ENCODE measurements around the gene TEN1.

Gene TEN1

DNA sequence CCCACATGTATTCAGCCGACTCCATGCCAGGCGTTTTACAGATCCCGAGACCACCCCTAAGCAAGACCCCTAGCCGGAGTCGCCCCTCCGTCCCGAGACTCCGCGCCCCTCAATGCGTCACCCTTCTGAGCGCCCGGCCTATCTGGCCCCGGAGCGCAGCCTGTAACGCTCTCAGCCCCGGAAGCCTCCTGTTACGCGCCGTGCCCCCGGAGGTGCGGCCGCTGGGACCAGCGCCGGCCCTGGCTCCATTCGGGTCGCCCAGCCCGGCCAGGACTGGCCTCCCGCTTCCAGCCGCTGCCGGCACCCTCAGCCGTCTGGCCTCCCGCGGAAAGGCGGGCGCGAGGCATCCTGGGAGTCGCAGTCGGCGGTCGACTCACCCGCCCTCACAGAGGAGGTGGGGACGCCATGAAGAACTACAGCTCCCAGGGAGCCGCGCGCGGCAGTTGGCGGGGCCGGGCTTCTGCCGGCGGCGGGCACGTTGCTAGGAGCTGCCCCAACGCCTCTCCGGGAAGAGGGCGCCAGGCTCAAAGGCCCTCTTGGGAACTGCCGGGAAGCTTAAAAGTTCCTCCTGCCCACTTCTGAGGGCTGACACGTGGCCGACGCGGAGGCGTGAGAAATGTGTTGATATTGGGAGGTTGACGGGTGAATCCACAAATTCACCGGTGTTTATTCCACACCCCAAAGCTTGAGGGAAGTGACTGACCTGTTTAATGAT is 38.2 kb upstream of the TEN1 start, which contains the start of gene FBF1 (continued):
- TF ChIP-seq ZIC2 (tag by site-specific recombination; IDR thresholded peaks at IDR 0.05) (peak; percentile 89), ZNF354C (tag by site-specific recombination; IDR thresholded peaks at IDR 0.05; ENCODE audit: borderline replicate concordance, low read depth) (no peak), ZNF701 (tag by site-specific recombination; IDR thresholded peaks at IDR 0.05) (no peak), BCL11B (tag by site-specific recombination; IDR thresholded peaks at IDR 0.05; ENCODE audit: low read depth) (no peak), ZNF2 (tag by site-specific recombination; IDR thresholded peaks at IDR 0.05) (peak; percentile 91; the same call in 1 of the 2 replicates), KLF10 (tag by site-specific recombination; IDR thresholded peaks at IDR 0.05) (peak; percentile 60; the same call in 1 of the 2 replicates), ZNF335 (tag by site-specific recombination; conservative IDR thresholded peaks at IDR 0.05) (peak; percentile 94), ZNF121 (tag by site-specific recombination; IDR thresholded peaks at IDR 0.05) (no peak), SCRT2 (tag by site-specific recombination; IDR thresholded peaks at IDR 0.05) (peak; percentile 64), ZNF571 (tag by site-specific recombination; IDR thresholded peaks at IDR 0.05) (no peak), ZNF654 (tag by site-specific recombination; IDR thresholded peaks at IDR 0.05; ENCODE audit: low read depth) (no peak), ZNF837 (tag by site-specific recombination; IDR thresholded peaks at IDR 0.05) (no peak), SP2 (tag by site-specific recombination; IDR thresholded peaks at IDR 0.05) (peak; percentile 77), WT1 (tag by site-specific recombination; IDR thresholded peaks at IDR 0.05) (no peak; the same call in 1 of the 2 replicates), ZFP41 (tag by site-specific recombination; IDR thresholded peaks at IDR 0.05; ENCODE audit: borderline replicate concordance) (no peak), HOXD13 (CRISPR knock-in tag; IDR thresholded peaks at IDR 0.05; ENCODE audit: borderline replicate concordance) (no peak), ZNF560 (tag by site-specific recombination; IDR thresholded peaks at IDR 0.05; ENCODE audit: borderline replicate concordance) (no peak), ZNF596 (tag by site-specific recombination; IDR thresholded peaks at IDR 0.05) (no peak), GLIS1 (tag by site-specific recombination; IDR thresholded peaks at IDR 0.05) (peak; percentile 90), ZNF776 (tag by site-specific recombination; IDR thresholded peaks at IDR 0.05; ENCODE audit: borderline replicate concordance) (no peak), ZNF514 (tag by site-specific recombination; IDR thresholded peaks at IDR 0.05) (no peak), ZNF785 (tag by site-specific recombination; IDR thresholded peaks at IDR 0.05) (no peak), ZNF768 (tag by site-specific recombination; IDR thresholded peaks at IDR 0.05) (no peak; the same call in 1 of the 2 replicates), SETDB1 (IDR thresholded peaks at IDR 0.05; ENCODE audit: insufficient read length, low read length) (no peak), ZNF704 (tag by site-specific recombination; IDR thresholded peaks at IDR 0.05) (no peak), MYNN (tag by site-specific recombination; IDR thresholded peaks at IDR 0.05; ENCODE audit: borderline replicate concordance) (peak; percentile 81), GLIS2 (tag by site-specific recombination; IDR thresholded peaks at IDR 0.05) (peak; percentile 94), ZNF529 (tag by site-specific recombination; IDR thresholded peaks at IDR 0.05; ENCODE audit: insufficient replicate concordance) (no peak)
- TF ChIP-seq, protein P1, sequence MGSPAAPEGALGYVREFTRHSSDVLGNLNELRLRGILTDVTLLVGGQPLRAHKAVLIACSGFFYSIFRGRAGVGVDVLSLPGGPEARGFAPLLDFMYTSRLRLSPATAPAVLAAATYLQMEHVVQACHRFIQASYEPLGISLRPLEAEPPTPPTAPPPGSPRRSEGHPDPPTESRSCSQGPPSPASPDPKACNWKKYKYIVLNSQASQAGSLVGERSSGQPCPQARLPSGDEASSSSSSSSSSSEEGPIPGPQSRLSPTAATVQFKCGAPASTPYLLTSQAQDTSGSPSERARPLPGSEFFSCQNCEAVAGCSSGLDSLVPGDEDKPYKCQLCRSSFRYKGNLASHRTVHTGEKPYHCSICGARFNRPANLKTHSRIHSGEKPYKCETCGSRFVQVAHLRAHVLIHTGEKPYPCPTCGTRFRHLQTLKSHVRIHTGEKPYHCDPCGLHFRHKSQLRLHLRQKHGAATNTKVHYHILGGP (tag by site-specific recombination; IDR thresholded peaks at IDR 0.05) = no peak
- TF ChIP-seq, protein P2, sequence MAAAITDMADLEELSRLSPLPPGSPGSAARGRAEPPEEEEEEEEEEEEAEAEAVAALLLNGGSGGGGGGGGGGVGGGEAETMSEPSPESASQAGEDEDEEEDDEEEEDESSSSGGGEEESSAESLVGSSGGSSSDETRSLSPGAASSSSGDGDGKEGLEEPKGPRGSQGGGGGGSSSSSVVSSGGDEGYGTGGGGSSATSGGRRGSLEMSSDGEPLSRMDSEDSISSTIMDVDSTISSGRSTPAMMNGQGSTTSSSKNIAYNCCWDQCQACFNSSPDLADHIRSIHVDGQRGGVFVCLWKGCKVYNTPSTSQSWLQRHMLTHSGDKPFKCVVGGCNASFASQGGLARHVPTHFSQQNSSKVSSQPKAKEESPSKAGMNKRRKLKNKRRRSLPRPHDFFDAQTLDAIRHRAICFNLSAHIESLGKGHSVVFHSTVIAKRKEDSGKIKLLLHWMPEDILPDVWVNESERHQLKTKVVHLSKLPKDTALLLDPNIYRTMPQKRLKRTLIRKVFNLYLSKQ (tag by site-specific recombination; IDR thresholded peaks at IDR 0.05; ENCODE audit: borderline replicate concordance) = no peak
- TF ChIP-seq, protein P3, sequence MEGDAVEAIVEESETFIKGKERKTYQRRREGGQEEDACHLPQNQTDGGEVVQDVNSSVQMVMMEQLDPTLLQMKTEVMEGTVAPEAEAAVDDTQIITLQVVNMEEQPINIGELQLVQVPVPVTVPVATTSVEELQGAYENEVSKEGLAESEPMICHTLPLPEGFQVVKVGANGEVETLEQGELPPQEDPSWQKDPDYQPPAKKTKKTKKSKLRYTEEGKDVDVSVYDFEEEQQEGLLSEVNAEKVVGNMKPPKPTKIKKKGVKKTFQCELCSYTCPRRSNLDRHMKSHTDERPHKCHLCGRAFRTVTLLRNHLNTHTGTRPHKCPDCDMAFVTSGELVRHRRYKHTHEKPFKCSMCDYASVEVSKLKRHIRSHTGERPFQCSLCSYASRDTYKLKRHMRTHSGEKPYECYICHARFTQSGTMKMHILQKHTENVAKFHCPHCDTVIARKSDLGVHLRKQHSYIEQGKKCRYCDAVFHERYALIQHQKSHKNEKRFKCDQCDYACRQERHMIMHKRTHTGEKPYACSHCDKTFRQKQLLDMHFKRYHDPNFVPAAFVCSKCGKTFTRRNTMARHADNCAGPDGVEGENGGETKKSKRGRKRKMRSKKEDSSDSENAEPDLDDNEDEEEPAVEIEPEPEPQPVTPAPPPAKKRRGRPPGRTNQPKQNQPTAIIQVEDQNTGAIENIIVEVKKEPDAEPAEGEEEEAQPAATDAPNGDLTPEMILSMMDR (tag by site-specific recombination; IDR thresholded peaks at IDR 0.05) = peak; percentile 52; the same call in 1 of the 2 replicates
- TF ChIP-seq, protein P4, sequence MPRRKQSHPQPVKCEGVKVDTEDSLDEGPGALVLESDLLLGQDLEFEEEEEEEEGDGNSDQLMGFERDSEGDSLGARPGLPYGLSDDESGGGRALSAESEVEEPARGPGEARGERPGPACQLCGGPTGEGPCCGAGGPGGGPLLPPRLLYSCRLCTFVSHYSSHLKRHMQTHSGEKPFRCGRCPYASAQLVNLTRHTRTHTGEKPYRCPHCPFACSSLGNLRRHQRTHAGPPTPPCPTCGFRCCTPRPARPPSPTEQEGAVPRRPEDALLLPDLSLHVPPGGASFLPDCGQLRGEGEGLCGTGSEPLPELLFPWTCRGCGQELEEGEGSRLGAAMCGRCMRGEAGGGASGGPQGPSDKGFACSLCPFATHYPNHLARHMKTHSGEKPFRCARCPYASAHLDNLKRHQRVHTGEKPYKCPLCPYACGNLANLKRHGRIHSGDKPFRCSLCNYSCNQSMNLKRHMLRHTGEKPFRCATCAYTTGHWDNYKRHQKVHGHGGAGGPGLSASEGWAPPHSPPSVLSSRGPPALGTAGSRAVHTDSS (tag by site-specific recombination; IDR thresholded peaks at IDR 0.05) = no peak
- TF ChIP-seq, protein P5, sequence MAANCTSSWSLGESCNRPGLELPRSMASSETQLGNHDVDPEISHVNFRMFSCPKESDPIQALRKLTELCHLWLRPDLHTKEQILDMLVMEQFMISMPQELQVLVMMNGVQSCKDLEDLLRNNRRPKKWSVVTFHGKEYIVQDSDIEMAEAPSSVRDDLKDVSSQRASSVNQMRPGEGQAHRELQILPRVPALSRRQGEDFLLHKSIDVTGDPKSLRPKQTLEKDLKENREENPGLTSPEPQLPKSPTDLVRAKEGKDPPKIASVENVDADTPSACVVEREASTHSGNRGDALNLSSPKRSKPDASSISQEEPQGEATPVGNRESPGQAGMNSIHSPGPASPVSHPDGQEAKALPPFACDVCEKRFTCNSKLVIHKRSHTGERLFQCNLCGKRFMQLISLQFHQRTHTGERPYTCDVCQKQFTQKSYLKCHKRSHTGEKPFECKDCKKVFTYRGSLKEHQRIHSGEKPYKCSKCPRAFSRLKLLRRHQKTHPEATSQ (tag by site-specific recombination; IDR thresholded peaks at IDR 0.05) = 0 out of 2 replicates have a peak, but pooled peaks have one; percentile 85
